CD4-positive, alpha-beta T cell (primary cell): ENCODE results near the gene ID1. TPM values are rescaled to one million over a fixed set of nuclear protein-coding genes. Genes with fewer than 3 reads are reported as not detected.

ENCODE experiments used
- ATAC-seq: fragments of 200-7000 bp; cut with Tn5 transposase; one replicate; pipeline ENCODE4 v1.10.0; 2022; ENCODE audit warnings: mild to moderate bottlenecking; ENCODE audit not compliant: poor library complexity
- CTCF ChIA-PET: fragments of 350-600 bp; sonication (Branson Sonifier 250); formaldehyde crosslinking; loops from one replicate; lab custom pipeline; 2021; ENCODE audit warnings: antibody characterized with exemption, inconsistent platforms; lab: Charles Lee
- POLR2A ChIA-PET: fragments of 350-600 bp; sonication (Branson Sonifier 250); formaldehyde crosslinking; loops from one replicate; lab custom pipeline; 2021; ENCODE audit warnings: antibody characterized with exemption, inconsistent platforms; lab: Charles Lee
- DNase-seq, 14 experiments: peaks; one replicate each; pipeline ENCODE4 v3.0.0-alpha.2; 2013 to 2020; ENCODE audit warnings: mixed read lengths in 2 of 14
- H3K27ac ChIP-seq, 2 donors: one replicate each; pipeline versions ENCODE4 v1.5.1 to v1.7.0; 2013; ENCODE audit warnings: low read length in 2 of 2, low read depth in 1 of 2, mild to moderate bottlenecking in 1 of 2
- H3K27me3 ChIP-seq, 2 experiments: 1 replicate in 1 of 2; 2 replicates in 1 of 2; pipeline versions ENCODE4 v1.6.1 to v1.7.0; 2013; ENCODE audit warnings: low read length in 2 of 2, control low read depth in 1 of 2, mild to moderate bottlenecking in 1 of 2, moderate library complexity in 1 of 2; ENCODE audit not compliant: insufficient read depth in 2 of 2, control insufficient read depth in 1 of 2
- H3K36me3 ChIP-seq: one replicate; pipeline ENCODE4 v1.6.1; 2013; ENCODE audit warnings: low read length, control low read depth; ENCODE audit not compliant: insufficient read depth
- H3K4me1 ChIP-seq: one replicate; pipeline ENCODE4 v1.6.1; 2013; ENCODE audit warnings: low read length, control low read depth; ENCODE audit not compliant: insufficient read depth
- H3K4me3 ChIP-seq: one replicate; pipeline ENCODE4 v1.5.1; 2013; ENCODE audit warnings: mild to moderate bottlenecking, low read length, moderate library complexity
- H3K9me3 ChIP-seq, 2 experiments: 1 replicate in 1 of 2; 2 replicates in 1 of 2; pipeline versions ENCODE4 v1.6.1 to v1.7.0; 2013; ENCODE audit warnings: low read length in 2 of 2, mild to moderate bottlenecking in 2 of 2, control low read depth in 1 of 2, moderate library complexity in 1 of 2; ENCODE audit not compliant: control insufficient read depth in 1 of 2, insufficient read depth in 1 of 2
- H3K27ac Mint-ChIP-seq: one replicate; pipeline ENCODE4 v1.8.0; 2020; ENCODE audit warnings: mixed read lengths
- H3K27me3 Mint-ChIP-seq: one replicate; pipeline ENCODE4 v1.8.0; 2021; ENCODE audit warnings: mixed read lengths
- H3K36me3 Mint-ChIP-seq: one replicate; pipeline ENCODE4 v1.8.0; 2021; ENCODE audit warnings: low read depth, mixed read lengths
- H3K4me1 Mint-ChIP-seq: one replicate; pipeline ENCODE4 v1.8.0; 2021; ENCODE audit warnings: low read depth, mixed read lengths
- H3K4me3 Mint-ChIP-seq: one replicate; pipeline ENCODE4 v1.8.0; 2020; ENCODE audit warnings: mild to moderate bottlenecking, mixed read lengths
- H3K9me3 Mint-ChIP-seq: one replicate; pipeline ENCODE4 v1.8.0; 2020; ENCODE audit warnings: mixed read lengths
- intact Hi-C, 2 experiments: fragments of 100-400 bp; cut with DNase I in 1 of 2; cut with micrococcal nuclease in 1 of 2; formaldehyde crosslinking; loops; one replicate each; pipeline versions ENCODE4 v1.15.1 to v1.9.0; 2023 to 2025; cut with DNase I, micrococcal nuclease
- total RNA-seq, 174 experiments: library from RNA in 2 of 174; stranded (reverse) in 2 of 174; gene quantifications; one replicate each; pipeline ENCODE4 v1.2.3 and lab custom pipeline; 2021 to 2026
- TF ChIP-seq, protein P1 (sequence below): fragments of 200-600 bp; IDR thresholded peaks from one replicate; pipeline ENCODE4 v1.8.0; 2022; ENCODE audit warnings: antibody characterized with exemption, mild to moderate bottlenecking

ID1 gene
- total RNA-seq, 2 experiments from 2014 or later = 22.8 to 24.2 TPM

DNA sequence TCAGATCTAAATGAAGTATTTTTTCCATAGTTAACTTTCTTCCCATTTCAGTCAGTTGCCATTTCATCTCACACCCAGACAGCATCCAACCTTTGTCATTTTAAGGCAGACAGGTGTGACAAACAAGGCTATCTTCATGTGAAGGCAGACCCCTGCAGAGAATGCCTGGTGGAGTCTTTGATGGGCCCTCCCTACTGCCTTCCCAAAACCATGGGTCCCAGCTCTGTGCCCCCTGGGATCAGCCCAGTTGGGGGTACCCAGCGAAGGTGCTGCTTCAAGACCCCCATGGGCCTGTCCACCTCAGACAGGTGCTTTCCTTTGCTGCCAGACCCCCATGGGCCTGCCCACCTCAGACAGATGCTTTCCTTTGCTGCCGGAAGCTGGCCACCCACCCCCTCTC lies 28.3 kb upstream of the ID1 start:
- Histone ChIP-seq H3K36me3 (no peaks in the 10 kb centered on the region), H3K27me3 (no peaks in the 10 kb centered on the region), H3K4me3 (no peak overlapping the region), H3K4me1 (peaks cover 20% of the 10 kb centered on the region), H3K27ac (no peak overlapping the region), H3K9me3 (no peaks in the 10 kb centered on the region)
- Mint-ChIP-seq H3K9me3 (no peaks in the 10 kb centered on the region), H3K36me3 (peaks cover 3% of the 10 kb centered on the region), H3K27me3 (no peaks in the 10 kb centered on the region), H3K27ac (no peak overlapping the region), H3K4me3 (no peak overlapping the region), H3K4me1 (peaks cover 26% of the 10 kb centered on the region)
- ChIA-PET CTCF (interaction anchor here (16.9 kb wide), 1 partner anchor 34 kb away, joined by 347 read pairs; no protein-coding TSS in a partner anchor), POLR2A (interaction anchor here (1.9 kb wide), 1 partner anchor 28 kb away, joined by 7 read pairs; the partner anchor contains the start of gene ID1)
- TF ChIP-seq, protein P1, sequence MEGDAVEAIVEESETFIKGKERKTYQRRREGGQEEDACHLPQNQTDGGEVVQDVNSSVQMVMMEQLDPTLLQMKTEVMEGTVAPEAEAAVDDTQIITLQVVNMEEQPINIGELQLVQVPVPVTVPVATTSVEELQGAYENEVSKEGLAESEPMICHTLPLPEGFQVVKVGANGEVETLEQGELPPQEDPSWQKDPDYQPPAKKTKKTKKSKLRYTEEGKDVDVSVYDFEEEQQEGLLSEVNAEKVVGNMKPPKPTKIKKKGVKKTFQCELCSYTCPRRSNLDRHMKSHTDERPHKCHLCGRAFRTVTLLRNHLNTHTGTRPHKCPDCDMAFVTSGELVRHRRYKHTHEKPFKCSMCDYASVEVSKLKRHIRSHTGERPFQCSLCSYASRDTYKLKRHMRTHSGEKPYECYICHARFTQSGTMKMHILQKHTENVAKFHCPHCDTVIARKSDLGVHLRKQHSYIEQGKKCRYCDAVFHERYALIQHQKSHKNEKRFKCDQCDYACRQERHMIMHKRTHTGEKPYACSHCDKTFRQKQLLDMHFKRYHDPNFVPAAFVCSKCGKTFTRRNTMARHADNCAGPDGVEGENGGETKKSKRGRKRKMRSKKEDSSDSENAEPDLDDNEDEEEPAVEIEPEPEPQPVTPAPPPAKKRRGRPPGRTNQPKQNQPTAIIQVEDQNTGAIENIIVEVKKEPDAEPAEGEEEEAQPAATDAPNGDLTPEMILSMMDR = no peak
- ATAC-seq = no peak
- DNase-seq = no peak
- intact Hi-C loops = no loop called here

DNA sequence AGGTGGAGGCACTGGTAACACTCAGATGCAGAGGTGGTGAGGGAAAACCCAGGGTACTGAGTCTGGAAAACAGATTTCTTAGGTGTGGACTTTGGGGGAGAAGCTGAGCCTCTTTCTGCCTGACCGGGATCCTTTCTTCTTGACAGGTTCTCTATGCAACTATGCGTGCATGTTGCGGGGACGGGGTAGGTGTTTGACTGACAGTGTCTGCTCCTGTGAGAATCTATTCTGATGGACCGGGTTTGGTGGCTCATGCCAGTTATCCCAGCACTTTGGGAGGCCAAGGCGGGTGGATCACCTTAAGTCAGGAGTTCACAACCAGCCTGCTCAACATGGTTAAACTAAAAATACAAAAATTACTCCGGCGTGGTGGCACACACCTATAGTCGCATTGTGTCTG lies 27.9 kb upstream of the ID1 start:
- peak overlapping the region; percentile 39 for H3K27ac Mint-ChIP-seq
- Histone ChIP-seq H3K9me3 (no peaks in the 10 kb centered on the region), H3K4me3 (no peak overlapping the region), H3K27me3 (no peaks in the 10 kb centered on the region), H3K4me1 (peaks cover 17% of the 10 kb centered on the region), H3K36me3 (no peaks in the 10 kb centered on the region), H3K27ac (no peak overlapping the region)
- H3K4me1 Mint-ChIP-seq = peaks cover 23% of the 10 kb centered on the region
- ATAC-seq (no peak), DNase-seq (no peak)
- TF ChIP-seq, protein P1 = no peak
- H3K27me3 Mint-ChIP-seq = no peaks in the 10 kb centered on the region
- H3K4me3 Mint-ChIP-seq = peak overlapping the region; percentile 64
- no peaks in the 10 kb centered on the region for H3K9me3 Mint-ChIP-seq
- ChIA-PET POLR2A (interaction anchor here (1.1 to 1.9 kb wide), 2 partner anchors 28 to 35 kb away, joined by 3 to 7 read pairs; partner anchors contain the start of gene ID1), CTCF (interaction anchor here (16.9 kb wide), 1 partner anchor 34 kb away, joined by 347 read pairs; no protein-coding TSS in a partner anchor)
- intact Hi-C loops = no loop called here
- H3K36me3 Mint-ChIP-seq = peaks cover 3% of the 10 kb centered on the region

DNA sequence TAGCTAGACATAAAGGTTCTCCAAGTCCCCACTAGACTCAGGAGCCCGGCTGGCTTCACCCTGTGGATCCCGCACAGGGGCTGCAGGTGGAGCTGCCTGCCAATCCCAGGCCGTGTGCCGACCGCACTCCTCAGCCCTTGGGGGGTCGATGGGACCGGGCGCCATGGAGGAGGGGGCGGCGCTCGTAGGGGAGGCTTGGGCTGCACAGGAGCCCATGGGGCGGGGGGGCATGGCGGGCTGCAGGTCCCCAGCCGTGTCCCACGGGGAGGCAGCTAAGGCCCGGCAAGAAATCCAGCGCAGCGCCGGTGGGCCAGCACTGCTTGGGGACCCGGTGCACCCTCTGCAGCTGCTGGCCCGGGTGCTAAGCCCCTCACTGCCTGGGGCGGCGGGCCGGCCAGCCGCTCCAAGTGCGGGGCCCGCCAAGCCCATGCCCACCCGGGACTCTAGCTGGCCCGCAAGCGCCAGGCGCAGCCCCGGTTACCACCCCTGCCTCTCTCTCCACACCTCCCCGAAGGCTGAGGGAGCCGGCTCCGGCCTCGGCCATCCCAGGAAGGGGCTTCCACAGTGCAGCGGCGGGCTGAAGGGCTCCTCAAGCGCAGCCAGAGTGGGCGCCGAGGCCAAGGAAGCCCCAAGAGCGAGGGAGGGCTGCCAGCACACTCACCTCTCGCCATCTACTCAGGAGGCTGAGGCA lies 26.5 kb upstream of the ID1 start:
- H3K9me3 ChIP-seq = no peaks in the 10 kb centered on the region
- intact Hi-C loops = no loop called here
- CTCF ChIA-PET = interaction anchor here (16.9 kb wide), 1 partner anchor 32 kb away, joined by 347 read pairs; no protein-coding TSS in a partner anchor
- H3K4me3 Mint-ChIP-seq = no peak overlapping the region
- no peaks in the 10 kb centered on the region for H3K27me3 ChIP-seq
- POLR2A ChIA-PET = interaction anchor here (1.1 to 1.9 kb wide), 2 partner anchors 26 to 34 kb away, joined by 3 to 7 read pairs; partner anchors contain the start of gene ID1
- H3K36me3 ChIP-seq = no peaks in the 10 kb centered on the region
- H3K4me3 ChIP-seq = no peak overlapping the region
- no peak overlapping the region for H3K27ac ChIP-seq
- H3K4me1 Mint-ChIP-seq = peaks cover 16% of the 10 kb centered on the region
- H3K36me3 Mint-ChIP-seq = no peaks in the 10 kb centered on the region
- no peak overlapping the region for H3K27ac Mint-ChIP-seq
- H3K4me1 ChIP-seq = peaks cover 6% of the 10 kb centered on the region
- TF ChIP-seq, protein P1 = no peak
- ATAC-seq = no peak
- H3K27me3 Mint-ChIP-seq = no peaks in the 10 kb centered on the region
- no peaks in the 10 kb centered on the region for H3K9me3 Mint-ChIP-seq
- no peak for DNase-seq
